SK-N-SH (cell line): ENCODE measurements around the gene NRBF2. TPM values are rescaled to one million over a fixed set of nuclear protein-coding genes. Genes with fewer than 3 reads are reported as not detected.

Experiments
- CTCF ChIA-PET: fragments of 300-600, 350-600 bp; formaldehyde crosslinking; extraction: SDS; loops from one replicate; lab custom pipeline; 2021; lab: Yijun Ruan, JAX
- POLR2A ChIA-PET: fragments of 350-600 bp; sonication (Branson Sonifier 250); formaldehyde crosslinking; extraction: SDS; loops from one replicate; lab custom pipeline; 2020; ENCODE audit warnings: antibody characterized with exemption, inconsistent platforms; lab: Yijun Ruan, JAX
- DNase-seq: peaks from one replicate; pipeline ENCODE4 v3.0.0; 2012
- H2AFZ ChIP-seq: fragments of 200-600 bp; sonication (generic); 2 replicates; pipeline ENCODE4 v1.8.1; 2016; ENCODE audit warnings: antibody characterized with exemption, mild to moderate bottlenecking, low read depth
- H3F3A ChIP-seq: fragments of 200-600 bp; sonication (generic); replicated peaks from 2 replicates; pipeline ENCODE3; 2016; ENCODE audit warnings: antibody characterized with exemption, mild to moderate bottlenecking; ENCODE audit not compliant: insufficient read depth
- H3K27ac ChIP-seq, 2 experiments: fragments of 200-500 bp in 1 of 2; fragments of 200-600 bp in 1 of 2; sonication (Bioruptor generic) in 1 of 2; sonication (generic), shearing (Covaris generic) in 1 of 2; 2 replicates each; pipeline versions ENCODE4 v1.5.1 to v1.6.1; 2014 to 2016; ENCODE audit warnings: low read depth in 2 of 2, inconsistent platforms in 1 of 2, low read length in 1 of 2, mild to moderate bottlenecking in 1 of 2, mixed read lengths in 1 of 2
- H3K27me3 ChIP-seq: fragments of 200-600 bp; sonication (generic), shearing (Covaris generic); 2 replicates; pipeline ENCODE4 v1.6.1; 2016; ENCODE audit warnings: mixed run types; ENCODE audit not compliant: insufficient read depth
- H3K36me3 ChIP-seq, 2 experiments: fragments of 200-500 bp in 1 of 2; fragments of 200-600 bp in 1 of 2; sonication (Bioruptor generic) in 1 of 2; sonication (generic) in 1 of 2; replicated peaks in 1 of 2; 2 replicates each; pipeline versions ENCODE3 to v1.5.1; 2014 to 2016; ENCODE audit warnings: low read length in 1 of 2, mild to moderate bottlenecking in 1 of 2; ENCODE audit not compliant: insufficient read depth in 2 of 2, control insufficient read depth in 1 of 2
- H3K4me1 ChIP-seq, 2 experiments: fragments of 200-500 bp in 1 of 2; fragments of 200-600 bp in 1 of 2; sonication (Bioruptor generic) in 1 of 2; sonication (generic), shearing (Covaris generic) in 1 of 2; 2 replicates each; pipeline versions ENCODE4 v1.5.1 to v1.6.1; 2014 to 2016; ENCODE audit warnings: low read depth in 1 of 2, low read length in 1 of 2, mixed run types in 1 of 2; ENCODE audit not compliant: insufficient read depth in 2 of 2, control insufficient read depth in 1 of 2
- H3K4me2 ChIP-seq: fragments of 200-600 bp; sonication (generic), shearing (Covaris generic); 2 replicates; pipeline ENCODE4 v1.6.1; 2017; ENCODE audit warnings: mixed run types
- H3K4me3 ChIP-seq, 2 experiments: fragments of 200-500 bp in 1 of 2; fragments of 200-600 bp in 1 of 2; sonication (Bioruptor generic) in 1 of 2; sonication (generic), shearing (Covaris generic) in 1 of 2; 2 replicates each; pipeline versions ENCODE4 v1.5.1 to v1.8.1; 2014 to 2016; ENCODE audit warnings: low read depth in 2 of 2, inconsistent platforms in 1 of 2, low read length in 1 of 2, mild to moderate bottlenecking in 1 of 2, mixed read lengths in 1 of 2, moderate library complexity in 1 of 2
- H3K79me2 ChIP-seq: fragments of 200-600 bp; sonication (generic); 2 replicates; pipeline ENCODE4 v1.8.1; 2017; ENCODE audit warnings: mild to moderate bottlenecking; ENCODE audit not compliant: insufficient read depth
- H3K9ac ChIP-seq: fragments of 200-600 bp; sonication (generic); 2 replicates; pipeline ENCODE4 v1.6.1; 2017; ENCODE audit warnings: mixed run types
- H3K9me2 ChIP-seq: fragments of 200-600 bp; sonication (generic); 2 replicates; pipeline ENCODE4 v1.6.1; 2017; ENCODE audit warnings: mixed run types
- H3K9me3 ChIP-seq: fragments of 200-600 bp; sonication (generic); 2 replicates; pipeline ENCODE4 v1.6.1; 2017; ENCODE audit warnings: mixed run types, mild to moderate bottlenecking, moderate library complexity
- H4K20me1 ChIP-seq: fragments of 200-600 bp; sonication (generic); 2 replicates; pipeline ENCODE4 v1.6.1; 2017; ENCODE audit warnings: mild to moderate bottlenecking, mixed run types; ENCODE audit not compliant: insufficient read depth
- CHD2 ChIP-seq: fragments of 150-350 bp; IDR thresholded peaks from 2 replicates; pipeline ENCODE4 v1.6.1; 2018; ENCODE audit warnings: low read length; ENCODE audit not compliant: partially characterized antibody
- EZH2phosphoT487 ChIP-seq: fragments of 200-600 bp; sonication (generic); IDR thresholded peaks from 2 replicates; pipeline ENCODE4 v1.6.1; 2017; ENCODE audit warnings: low read depth, mixed run types, mild to moderate bottlenecking, antibody characterized with exemption, moderate library complexity, borderline replicate concordance
- FOXJ3 ChIP-seq: sonication (generic); formaldehyde crosslinking; IDR thresholded peaks from 2 replicates; pipeline ENCODE4 v1.5.1; 2020; ENCODE audit warnings: mild to moderate bottlenecking, missing genetic modification reagents
- FOXM1 ChIP-seq: IDR thresholded peaks from 2 replicates; pipeline ENCODE4 v1.4.0; 2012; ENCODE audit warnings: low read depth, mild to moderate bottlenecking
- GABPA ChIP-seq: IDR thresholded peaks from 2 replicates; pipeline ENCODE4 v1.4.0; 2012; ENCODE audit warnings: low read depth, mild to moderate bottlenecking
- GATA2 ChIP-seq: sonication (generic); formaldehyde crosslinking; IDR thresholded peaks from 2 replicates; pipeline ENCODE4 v1.5.0; 2020; ENCODE audit warnings: mild to moderate bottlenecking, missing genetic modification reagents
- MEF2A ChIP-seq: IDR thresholded peaks from 2 replicates; pipeline ENCODE4 v1.4.0; 2012; ENCODE audit warnings: low read depth, borderline replicate concordance
- NFIC ChIP-seq: IDR thresholded peaks from 2 replicates; pipeline ENCODE4 v1.4.0; 2012; ENCODE audit warnings: borderline replicate concordance
- NRF1 ChIP-seq: IDR thresholded peaks from 2 replicates; pipeline ENCODE4 v1.6.1; 2012; ENCODE audit warnings: low read depth, mild to moderate bottlenecking, low read length
- POLR2AphosphoS5 ChIP-seq: IDR thresholded peaks from 2 replicates; pipeline ENCODE4 v1.6.1; 2012; ENCODE audit warnings: low read depth, low read length
- RCOR1 ChIP-seq: fragments of 150-350 bp; IDR thresholded peaks from 2 replicates; pipeline ENCODE4 v1.6.1; 2017; ENCODE audit warnings: antibody characterized with exemption, low read length
- RXRA ChIP-seq: IDR thresholded peaks from 2 replicates; pipeline ENCODE4 v1.4.0; 2012; ENCODE audit warnings: low read depth, mild to moderate bottlenecking, borderline replicate concordance
- SIN3A ChIP-seq: IDR thresholded peaks from 2 replicates; pipeline ENCODE4 v1.6.1; 2012; ENCODE audit warnings: low read depth, mild to moderate bottlenecking, low read length, moderate library complexity, borderline replicate concordance
- SMC3 ChIP-seq: IDR thresholded peaks from 2 replicates; pipeline ENCODE4 v1.6.1; 2012; ENCODE audit warnings: low read depth, low read length, improper control_type of control experiment
- TAF1 ChIP-seq: IDR thresholded peaks from 2 replicates; pipeline ENCODE4 v1.6.1; 2012; ENCODE audit warnings: low read depth, mild to moderate bottlenecking, low read length, moderate library complexity, borderline replicate concordance
- USF2 ChIP-seq: fragments of 150-350 bp; IDR thresholded peaks from 2 replicates; pipeline ENCODE4 v1.6.1; 2017; ENCODE audit warnings: antibody characterized with exemption, low read length, low read depth, borderline replicate concordance
- ZBTB33 ChIP-seq: IDR thresholded peaks from 2 replicates; pipeline ENCODE4 v1.4.0; 2012; ENCODE audit warnings: low read depth, borderline replicate concordance
- WGBS: methylation state at CpG from one replicate; pipeline ENCODE4 v1.1.6; 2017; ENCODE audit warnings: low lambda C conversion rate; 5-methylcytosine and 5-hydroxymethylcytosine counted together
- polyA plus RNA-seq, 3 experiments: library from polyadenylated mRNA; depleted of rRNA; stranded (reverse); fragments of >200 nt; gene quantifications; 2 replicates each; pipeline ENCODE4 v1.2.3, GENCODE V29; 2012

The NRBF2 gene
- polyA plus RNA-seq, 1 of the 3 experiments (the other 2 are of a cell fraction): 8.9 TPM

GRCh38 chr10:63123727-63124362 lies 9.3 kb upstream of the NRBF2 start:
- Histone ChIP-seq H3K4me2 (no peak overlapping the region), H3F3A (no peaks in the 10 kb centered on the region), H3K9ac (no peak overlapping the region), H3K79me2 (no peaks in the 10 kb centered on the region), H3K9me3 (no peaks in the 10 kb centered on the region), H3K27ac (no peak overlapping the region), H2AFZ (no peak overlapping the region), H3K9me2 (no peaks in the 10 kb centered on the region), H4K20me1 (no peaks in the 10 kb centered on the region), H3K36me3 (no peaks in the 10 kb centered on the region), H3K4me1 (0 out of 4 replicates have a peak, but pooled peaks cover 0 to 4% of the 10 kb centered on the region in 2 experiments), H3K4me3 (no peak overlapping the region), H3K27me3 (no peaks in the 10 kb centered on the region)
- ChIA-PET POLR2A (no interaction called here), CTCF (interaction anchor here (0.6 kb wide), 1 partner anchor 530 kb away, joined by 3 read pairs; no protein-coding TSS in a partner anchor)
- WGBS: 51% methylated on average over 2 of the region's 2 CpGs
- TF ChIP-seq ZBTB33 (no peak), GATA2 (no peak), SIN3A (no peak), SMC3 (no peak), EZH2phosphoT487 (no peak), USF2 (no peak), TAF1 (no peak), POLR2AphosphoS5 (no peak), RXRA (no peak), RCOR1 (no peak), NFIC (no peak), GABPA (no peak), CHD2 (no peak), FOXJ3 (CRISPR knock-in tag) (no peak), FOXM1 (no peak), MEF2A (no peak), NRF1 (no peak)
- DNase-seq: no peak
